Measurements from ENCODE around the gene BAHCC1.

DNA sequence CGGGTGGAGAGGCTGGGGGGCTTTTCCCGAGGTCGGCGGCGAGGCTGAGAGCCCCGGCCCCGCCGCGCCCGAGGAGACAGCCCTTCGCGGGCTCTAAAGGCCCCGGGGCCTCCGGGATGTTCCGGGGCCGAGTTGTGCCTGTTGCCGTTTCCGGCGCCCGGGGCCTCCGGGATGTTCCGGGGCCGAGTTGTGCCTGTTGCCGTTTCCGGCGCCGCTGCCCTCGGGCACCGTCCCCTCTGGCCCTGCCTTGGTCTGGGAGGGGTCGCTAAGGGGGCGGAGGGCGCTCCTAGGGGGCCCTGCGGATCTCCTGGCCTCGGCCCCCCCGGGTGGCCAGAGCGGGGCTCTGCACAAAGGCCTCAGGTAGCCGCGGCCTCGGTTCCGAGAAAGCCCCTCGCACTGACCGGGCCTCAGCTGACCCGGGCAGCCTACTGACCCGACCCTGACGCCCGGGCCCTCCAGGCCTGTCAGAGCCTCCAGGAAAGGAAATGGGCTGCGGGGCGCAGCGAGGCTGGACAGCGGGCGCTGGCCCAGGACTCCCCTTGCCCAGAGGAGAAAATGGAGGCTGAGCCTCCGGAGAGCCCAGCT is 93.1 kb downstream of the BAHCC1 start:
- TF ChIP-seq, protein P1, sequence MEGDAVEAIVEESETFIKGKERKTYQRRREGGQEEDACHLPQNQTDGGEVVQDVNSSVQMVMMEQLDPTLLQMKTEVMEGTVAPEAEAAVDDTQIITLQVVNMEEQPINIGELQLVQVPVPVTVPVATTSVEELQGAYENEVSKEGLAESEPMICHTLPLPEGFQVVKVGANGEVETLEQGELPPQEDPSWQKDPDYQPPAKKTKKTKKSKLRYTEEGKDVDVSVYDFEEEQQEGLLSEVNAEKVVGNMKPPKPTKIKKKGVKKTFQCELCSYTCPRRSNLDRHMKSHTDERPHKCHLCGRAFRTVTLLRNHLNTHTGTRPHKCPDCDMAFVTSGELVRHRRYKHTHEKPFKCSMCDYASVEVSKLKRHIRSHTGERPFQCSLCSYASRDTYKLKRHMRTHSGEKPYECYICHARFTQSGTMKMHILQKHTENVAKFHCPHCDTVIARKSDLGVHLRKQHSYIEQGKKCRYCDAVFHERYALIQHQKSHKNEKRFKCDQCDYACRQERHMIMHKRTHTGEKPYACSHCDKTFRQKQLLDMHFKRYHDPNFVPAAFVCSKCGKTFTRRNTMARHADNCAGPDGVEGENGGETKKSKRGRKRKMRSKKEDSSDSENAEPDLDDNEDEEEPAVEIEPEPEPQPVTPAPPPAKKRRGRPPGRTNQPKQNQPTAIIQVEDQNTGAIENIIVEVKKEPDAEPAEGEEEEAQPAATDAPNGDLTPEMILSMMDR (conservative IDR thresholded peaks at IDR 0.05; ENCODE audit: low read depth, low read length) = no peak
- TF ChIP-seq EZH2phosphoT487 (IDR thresholded peaks at IDR 0.05; ENCODE audit: borderline replicate concordance, low read length) = no peak
